Naive thymus-derived CD4-positive, alpha-beta T cell (primary cell): Measurements from ENCODE around the gene SLC43A1. TPM values are rescaled to one million over a fixed set of nuclear protein-coding genes. Genes with fewer than 3 reads are reported as not detected.
A peak's percentile ranks its signal among the peaks of the same experiment; 100 is the strongest.

Experiments
- ATAC-seq: fragments of 150-1000 bp; cut with Tn5 transposase; 2 replicates; pipeline ENCODE4 v1.10.0; 2021; ENCODE audit warnings: mild to moderate bottlenecking, moderate library complexity
- CTCF ChIA-PET: fragments of 350-600 bp; sonication (Branson Sonifier 250); formaldehyde crosslinking; loops from one replicate; lab custom pipeline; 2021; ENCODE audit warnings: antibody characterized with exemption; lab: Charles Lee
- POLR2A ChIA-PET: fragments of 350-600 bp; sonication (Branson Sonifier 250); formaldehyde crosslinking; loops from one replicate; lab custom pipeline; 2021; ENCODE audit warnings: antibody characterized with exemption, inconsistent platforms; lab: Charles Lee
- DNase-seq, 9 donors: peaks; one replicate each; pipeline versions ENCODE4 v3.0.0 to v3.0.0-alpha.2; 2020 to 2022; ENCODE audit warnings: mixed read lengths in 1 of 9
- H3K27ac ChIP-seq: one replicate; pipeline ENCODE4 v1.7.0; 2013; ENCODE audit warnings: mild to moderate bottlenecking, low read depth, low read length, moderate library complexity
- H3K27me3 ChIP-seq, 2 donors: one replicate each; pipeline ENCODE4 v1.7.0; 2013; ENCODE audit warnings: low read length in 2 of 2, mild to moderate bottlenecking in 2 of 2, moderate library complexity in 2 of 2; ENCODE audit not compliant: control insufficient read depth in 2 of 2, insufficient read depth in 2 of 2
- H3K36me3 ChIP-seq, 3 experiments: 1 replicate in 2 of 3; 2 replicates in 1 of 3; pipeline ENCODE4 v1.7.0; 2013; ENCODE audit warnings: low read length in 3 of 3, mild to moderate bottlenecking in 3 of 3, moderate library complexity in 1 of 3; ENCODE audit not compliant: insufficient read depth in 3 of 3, control insufficient read depth in 2 of 3
- H3K4me1 ChIP-seq, 2 donors: one replicate each; pipeline ENCODE4 v1.7.0; 2013; ENCODE audit warnings: low read length in 2 of 2, mild to moderate bottlenecking in 2 of 2, moderate library complexity in 1 of 2; ENCODE audit not compliant: control insufficient read depth in 2 of 2, insufficient read depth in 2 of 2
- H3K4me3 ChIP-seq: 2 replicates; pipeline ENCODE4 v1.7.0; 2013; ENCODE audit warnings: mild to moderate bottlenecking, low read length
- H3K9me3 ChIP-seq, 3 experiments: 1 replicate in 2 of 3; 2 replicates in 1 of 3; pipeline ENCODE4 v1.7.0; 2013; ENCODE audit warnings: low read length in 3 of 3; ENCODE audit not compliant: control insufficient read depth in 2 of 3
- H3K27ac Mint-ChIP-seq, 9 donors: one replicate each; pipeline ENCODE4 v1.8.0; 2020 to 2022; ENCODE audit warnings: mixed read lengths in 9 of 9, mild to moderate bottlenecking in 8 of 9, moderate library complexity in 5 of 9, inconsistent platforms in 2 of 9
- H3K27me3 Mint-ChIP-seq, 5 donors: one replicate each; pipeline ENCODE4 v1.8.0; 2021 to 2022; ENCODE audit warnings: mixed read lengths in 5 of 5, mild to moderate bottlenecking in 1 of 5
- H3K36me3 Mint-ChIP-seq, 5 donors: one replicate each; pipeline ENCODE4 v1.8.0; 2020 to 2022; ENCODE audit warnings: mixed read lengths in 5 of 5, mild to moderate bottlenecking in 3 of 5, inconsistent platforms in 1 of 5
- H3K4me1 Mint-ChIP-seq, 7 donors: one replicate each; pipeline ENCODE4 v1.8.0; 2020 to 2022; ENCODE audit warnings: mixed read lengths in 7 of 7, mild to moderate bottlenecking in 3 of 7, inconsistent platforms in 1 of 7
- H3K4me3 Mint-ChIP-seq, 10 donors: one replicate each; pipeline ENCODE4 v1.8.0; 2020 to 2022; ENCODE audit warnings: mild to moderate bottlenecking in 10 of 10, mixed read lengths in 10 of 10, moderate library complexity in 6 of 10, inconsistent platforms in 2 of 10
- H3K9me3 Mint-ChIP-seq, 11 donors: one replicate each; pipeline ENCODE4 v1.8.0; 2020 to 2022; ENCODE audit warnings: mixed read lengths in 11 of 11, mild to moderate bottlenecking in 4 of 11, inconsistent platforms in 1 of 11, moderate library complexity in 1 of 11
- intact Hi-C, 2 donors: fragments of 100-400 bp; cut with micrococcal nuclease; formaldehyde crosslinking; loops; one replicate each; pipeline ENCODE4 v1.15.1; 2023
- polyA plus RNA-seq, 2 donors: library from polyadenylated mRNA; unstranded; fragments of 300-500 nt; fragmentation: Illumina TruSeq; gene quantifications; one replicate each; pipeline ENCODE4 v1.2.3, GENCODE V29; 2021
- total RNA-seq, 6 experiments: library from RNA in 5 of 6; stranded (reverse) in 5 of 6; gene quantifications; 1 replicate in 5 of 6; 2 replicates in 1 of 6; pipeline ENCODE4 v1.2.3 and lab custom pipeline; 2021 to 2026

Gene SLC43A1
- total and polyA plus RNA-seq, 7 experiments from 2014 or later: 10.1 to 19.2 (median 15.4) TPM

- H3K27me3 ChIP-seq: no peaks in the 10 kb centered on the region
- H3K9me3 ChIP-seq: no peaks in the 10 kb centered on the region
- no peaks in the 10 kb centered on the region for H3K27me3 Mint-ChIP-seq
- POLR2A ChIA-PET: interaction anchor here (1.3 kb wide), 1 partner anchor 11 kb away, joined by 5 read pairs; no protein-coding TSS in a partner anchor
- H3K36me3 Mint-ChIP-seq: peaks cover 0 to 20% (median 7%) of the 10 kb centered on the region in 5 donors
- H3K27ac Mint-ChIP-seq: no peak overlapping the region
- no peak for DNase-seq
- H3K27ac ChIP-seq: no peak overlapping the region
- H3K4me1 Mint-ChIP-seq: peaks cover 0 to 11% (median 7%) of the 10 kb centered on the region in 7 donors
- ATAC-seq: no peak
- peaks cover 0 to 18% (median 0%) of the 10 kb centered on the region in 3 experiments for H3K36me3 ChIP-seq
- CTCF ChIA-PET: interaction anchor here (0.7 to 4.6 kb wide), 4 partner anchors 11 to 45 kb away, joined by 4 to 21 read pairs (median 10); partner anchors contain the start of gene RTN4RL2
- H3K9me3 Mint-ChIP-seq: no peaks in the 10 kb centered on the region
- intact Hi-C loops: no loop called here
- H3K4me3 Mint-ChIP-seq: no peak overlapping the region
- H3K4me1 ChIP-seq: no peaks in the 10 kb centered on the region
- no peak overlapping the region for H3K4me3 ChIP-seq
Measured at GRCh38 chr11:57504511-57504910, 11.0 kb downstream of the SLC43A1 start.

GRCh38 chr11:57502870-57503269 is 12.6 kb downstream of the SLC43A1 start:
- peaks cover 0 to 18% (median 0%) of the 10 kb centered on the region in 3 experiments for H3K36me3 ChIP-seq
- intact Hi-C loops: no loop called here

GRCh38 chr11:57502376-57502775 is 13.1 kb downstream of the SLC43A1 start:
- H3K4me1 Mint-ChIP-seq: peaks cover 0 to 7% (median 6%) of the 10 kb centered on the region in 7 donors
- H3K36me3 ChIP-seq: peaks cover 0 to 18% (median 0%) of the 10 kb centered on the region in 3 experiments
- H3K27ac ChIP-seq: no peak overlapping the region
- POLR2A ChIA-PET: no interaction called here
- no peaks in the 10 kb centered on the region for H3K9me3 ChIP-seq
- H3K4me3 Mint-ChIP-seq: no peak overlapping the region
- H3K27me3 ChIP-seq: no peaks in the 10 kb centered on the region
- CTCF ChIA-PET: interaction anchor here (0.6 to 2.0 kb wide), 3 partner anchors 9 to 73 kb away, joined by 4 to 18 read pairs (median 5); no protein-coding TSS in a partner anchor
- intact Hi-C loops: no loop called here
- DNase-seq: no peak
- H3K9me3 Mint-ChIP-seq: no peaks in the 10 kb centered on the region
- H3K27ac Mint-ChIP-seq: no peak overlapping the region
- no peaks in the 10 kb centered on the region for H3K4me1 ChIP-seq
- no peak overlapping the region for H3K4me3 ChIP-seq
- ATAC-seq: no peak
- peaks cover 0 to 24% (median 7%) of the 10 kb centered on the region in 5 donors for H3K36me3 Mint-ChIP-seq
- no peaks in the 10 kb centered on the region for H3K27me3 Mint-ChIP-seq

More at GRCh38 chr11:57502870-57503269, 12.6 kb downstream of the SLC43A1 start:
- Histone ChIP-seq H3K4me3 (no peak overlapping the region), H3K27me3 (no peaks in the 10 kb centered on the region), H3K9me3 (no peaks in the 10 kb centered on the region), H3K27ac (no peak overlapping the region), H3K4me1 (no peaks in the 10 kb centered on the region)
- POLR2A ChIA-PET: interaction anchor here (0.5 kb wide), 1 partner anchor 150 kb away, joined by 4 read pairs; no protein-coding TSS in a partner anchor
- no peaks in the 10 kb centered on the region for H3K27me3 Mint-ChIP-seq
- H3K27ac Mint-ChIP-seq: peak overlapping the region in 1 of 9 donors; percentile 38
- DNase-seq (no peak), ATAC-seq (no peak)
- peaks cover 0 to 7% (median 6%) of the 10 kb centered on the region in 7 donors for H3K4me1 Mint-ChIP-seq
- no peaks in the 10 kb centered on the region for H3K9me3 Mint-ChIP-seq
- no peak overlapping the region for H3K4me3 Mint-ChIP-seq
- CTCF ChIA-PET: interaction anchor here (0.6 to 2.0 kb wide), 4 partner anchors 10 to 73 kb away, joined by 4 to 18 read pairs (median 4); no protein-coding TSS in a partner anchor
- H3K36me3 Mint-ChIP-seq: peaks cover 0 to 24% (median 7%) of the 10 kb centered on the region in 5 donors

GRCh38 chr11:57501953-57502352 is 13.5 kb downstream of the SLC43A1 start:
- CTCF ChIA-PET: interaction anchor here (1.0 to 2.0 kb wide), 2 partner anchors 9 to 24 kb away, joined by 5 to 18 read pairs; no protein-coding TSS in a partner anchor
- intact Hi-C loops: no loop called here
- POLR2A ChIA-PET: interaction anchor here (1.1 to 1.2 kb wide), 2 partner anchors 12 to 25 kb away, joined by 3 read pairs; no protein-coding TSS in a partner anchor
- Mint-ChIP-seq H3K9me3 (no peaks in the 10 kb centered on the region), H3K4me1 (peaks cover 0 to 7% (median 6%) of the 10 kb centered on the region in 7 donors), H3K36me3 (peaks cover 0 to 24% (median 7%) of the 10 kb centered on the region in 5 donors), H3K4me3 (no peak overlapping the region), H3K27ac (no peak overlapping the region), H3K27me3 (no peaks in the 10 kb centered on the region)
- Histone ChIP-seq H3K36me3 (peaks cover 0 to 18% (median 0%) of the 10 kb centered on the region in 3 experiments), H3K9me3 (no peaks in the 10 kb centered on the region), H3K27me3 (no peaks in the 10 kb centered on the region), H3K27ac (no peak overlapping the region), H3K4me3 (no peak overlapping the region), H3K4me1 (no peaks in the 10 kb centered on the region)
- no peak for DNase-seq
- ATAC-seq: no peak

- Histone ChIP-seq H3K9me3 (no peaks in the 10 kb centered on the region), H3K4me1 (no peaks in the 10 kb centered on the region), H3K36me3 (peaks cover 0 to 22% (median 0%) of the 10 kb centered on the region in 3 experiments), H3K27me3 (no peaks in the 10 kb centered on the region), H3K4me3 (no peak overlapping the region), H3K27ac (no peak overlapping the region)
- H3K4me3 Mint-ChIP-seq: no peak overlapping the region
- H3K9me3 Mint-ChIP-seq: no peaks in the 10 kb centered on the region
- H3K36me3 Mint-ChIP-seq: peaks cover 0 to 26% (median 7%) of the 10 kb centered on the region in 5 donors
- H3K27ac Mint-ChIP-seq: no peak overlapping the region
- intact Hi-C loops: no loop called here
- peaks cover 0 to 7% (median 6%) of the 10 kb centered on the region in 7 donors for H3K4me1 Mint-ChIP-seq
- no peaks in the 10 kb centered on the region for H3K27me3 Mint-ChIP-seq
- ATAC-seq (no peak), DNase-seq (no peak)
- ChIA-PET POLR2A (interaction anchor here (1.1 to 1.2 kb wide), 3 partner anchors 13 to 29 kb away, joined by 3 to 4 read pairs (median 3); no protein-coding TSS in a partner anchor), CTCF (interaction anchor here (14.7 kb wide), 1 partner anchor 27 kb away, joined by 286 read pairs; the partner anchor contains the start of gene TIMM10)
Measured at GRCh38 chr11:57500926-57501325, 14.6 kb downstream of the SLC43A1 start.

GRCh38 chr11:57500515-57500914 is 15.0 kb downstream of the SLC43A1 start:
- DNase-seq (no peak), ATAC-seq (no peak)
- H3K9me3 Mint-ChIP-seq: no peaks in the 10 kb centered on the region
- ChIA-PET POLR2A (interaction anchor here (1.1 kb wide), 1 partner anchor 29 kb away, joined by 4 read pairs; no protein-coding TSS in a partner anchor), CTCF (interaction anchor here (0.6 to 14.7 kb wide), 2 partner anchors 27 to 212 kb away, joined by 3 to 286 read pairs; partner anchors contain the start of gene TIMM10)
- peaks cover 0 to 7% (median 6%) of the 10 kb centered on the region in 7 donors for H3K4me1 Mint-ChIP-seq
- peaks cover 0 to 29% (median 7%) of the 10 kb centered on the region in 5 donors for H3K36me3 Mint-ChIP-seq
- no peaks in the 10 kb centered on the region for H3K27me3 Mint-ChIP-seq
- peak overlapping the region in 1 of 9 donors; percentile 20 for H3K27ac Mint-ChIP-seq
- no peaks in the 10 kb centered on the region for H3K27me3 ChIP-seq
- peaks cover 0 to 24% (median 0%) of the 10 kb centered on the region in 3 experiments for H3K36me3 ChIP-seq
- no peak overlapping the region for H3K4me3 ChIP-seq
- H3K4me1 ChIP-seq: no peaks in the 10 kb centered on the region
- peak overlapping the region in 1 of 10 donors; percentile 57 for H3K4me3 Mint-ChIP-seq
- H3K27ac ChIP-seq: no peak overlapping the region
- intact Hi-C loops: no loop called here
- no peaks in the 10 kb centered on the region for H3K9me3 ChIP-seq
